OCI-LY7 (cell line): Measurements from ENCODE around the gene SIK3. TPM values are rescaled to one million over a fixed set of nuclear protein-coding genes. Genes with fewer than 3 reads are reported as not detected.

Source experiments
- BruUV-seq: library from RNA; stranded (reverse); fragments of 400-500 nt; replicated peaks from 2 replicates; lab custom pipeline; 2021; lab: Mats Ljungman, UMichigan
- CTCF ChIA-PET: fragments of 300-600 bp; sonication (Branson Sonifier 250); formaldehyde crosslinking; loops from one replicate; lab custom pipeline; 2022; ENCODE audit warnings: antibody characterized with exemption; ENCODE audit not compliant: unreplicated experiment; lab: Charles Lee
- POLR2A ChIA-PET: fragments of 300-600 bp; sonication (Branson Sonifier 250); formaldehyde crosslinking; loops from one replicate; lab custom pipeline; 2022; ENCODE audit warnings: antibody characterized with exemption; lab: Charles Lee
- DNase-seq: peaks from one replicate; pipeline ENCODE4 v3.0.0-alpha.2; 2015; ENCODE audit warnings: low spot score
- H2AFZ ChIP-seq: fragments of 200-600 bp; sonication (generic), shearing (Covaris generic); 2 replicates; pipeline ENCODE4 v1.6.1; 2014; ENCODE audit warnings: mild to moderate bottlenecking, antibody characterized with exemption, low read length, moderate library complexity
- H3K27ac ChIP-seq: fragments of 200-600 bp; sonication (generic); 2 replicates; pipeline ENCODE4 v1.5.1; 2014; ENCODE audit warnings: mixed run types, low read depth, mild to moderate bottlenecking, moderate library complexity, low read length, inconsistent platforms; ENCODE audit not compliant: poor library complexity, severe bottlenecking
- H3K36me3 ChIP-seq: fragments of 200-600 bp; sonication (generic); 2 replicates; pipeline ENCODE4 v1.6.1; 2014; ENCODE audit warnings: mild to moderate bottlenecking, antibody characterized with exemption, low read length, moderate library complexity, mixed read lengths; ENCODE audit not compliant: insufficient read depth
- H3K4me1 ChIP-seq: fragments of 200-600 bp; sonication (generic); 2 replicates; pipeline ENCODE4 v1.5.1; 2014; ENCODE audit warnings: mild to moderate bottlenecking, low read length; ENCODE audit not compliant: insufficient read depth, poor library complexity, severe bottlenecking
- H3K4me2 ChIP-seq: fragments of 200-600 bp; sonication (generic); 2 replicates; pipeline ENCODE4 v1.6.1; 2014; ENCODE audit warnings: mild to moderate bottlenecking, low read length
- H3K4me3 ChIP-seq: fragments of 200-600 bp; sonication (generic); 2 replicates; pipeline ENCODE4 v1.5.1; 2014; ENCODE audit warnings: mild to moderate bottlenecking, low read depth, low read length; ENCODE audit not compliant: poor library complexity, severe bottlenecking
- H3K79me2 ChIP-seq: fragments of 200-600 bp; sonication (generic); 2 replicates; pipeline ENCODE4 v1.6.1; 2016; ENCODE audit warnings: low read depth, mild to moderate bottlenecking, low read length, moderate library complexity, mixed read lengths; ENCODE audit not compliant: insufficient read depth
- H3K9me2 ChIP-seq: fragments of 200-600 bp; sonication (generic); 2 replicates; pipeline ENCODE4 v1.6.1; 2016; ENCODE audit warnings: mild to moderate bottlenecking, low read length, mixed read lengths; ENCODE audit not compliant: insufficient read depth
- H3K9me3 ChIP-seq: fragments of 200-600 bp; sonication (generic); 2 replicates; pipeline ENCODE4 v1.6.1; 2014; ENCODE audit warnings: mild to moderate bottlenecking, mixed run types, low read length, mixed read lengths
- H4K20me1 ChIP-seq: fragments of 200-600 bp; sonication (generic); 2 replicates; pipeline ENCODE4 v1.6.1; 2014; ENCODE audit warnings: mild to moderate bottlenecking, antibody characterized with exemption, low read length, moderate library complexity, mixed read lengths; ENCODE audit not compliant: insufficient read depth
- CTCF ChIP-seq: fragments of 200-600 bp; sonication (generic); conservative IDR thresholded peaks from 2 replicates; pipeline ENCODE4 v1.5.1; 2014; ENCODE audit warnings: mild to moderate bottlenecking, antibody characterized with exemption, low read length, moderate library complexity, mixed read lengths
- EZH2phosphoT487 ChIP-seq: fragments of 200-600 bp; sonication (generic); IDR thresholded peaks from 2 replicates; pipeline ENCODE4 v1.6.1; 2018; ENCODE audit warnings: low read depth, borderline replicate concordance, mild to moderate bottlenecking, mixed run types, antibody characterized with exemption, low read length, moderate library complexity, mixed read lengths
- intact Hi-C: fragments of 100-400 bp; cut with micrococcal nuclease; formaldehyde crosslinking; loops from one replicate; pipeline ENCODE4 v1.10.0; 2022; ENCODE audit not compliant: unreplicated experiment
- total RNA-seq, 2 experiments: library from RNA; depleted of rRNA in 1 of 2; stranded (reverse); fragments of >200 nt in 1 of 2; shearing (Covaris generic) in 1 of 2; gene quantifications; 2 replicates each; pipeline ENCODE4 v1.2.3, GENCODE V29; 2014 to 2022

SIK3 gene
- total RNA-seq, 2 experiments from 2014 or later = 29.3 to 72.9 TPM

- no peak overlapping the region for H3K4me3 ChIP-seq
- no peaks in the 10 kb centered on the region for H3K4me1 ChIP-seq
- intact Hi-C loops = no loop called here
- no peaks in the 10 kb centered on the region for H4K20me1 ChIP-seq
- H3K4me2 ChIP-seq = no peak overlapping the region
- no peak for DNase-seq
- H3K9me2 ChIP-seq = no peaks in the 10 kb centered on the region
- TF ChIP-seq EZH2phosphoT487 (no peak), CTCF (no peak)
- no peaks in the 10 kb centered on the region for H3K79me2 ChIP-seq
- no peaks in the 10 kb centered on the region for H3K9me3 ChIP-seq
- H2AFZ ChIP-seq = no peak overlapping the region
- CTCF ChIA-PET = no interaction called here
- BruUV-seq = no TSS peak
- POLR2A ChIA-PET = interaction anchor here (1.0 kb wide), 1 partner anchor 10 kb away, joined by 3 read pairs; no protein-coding TSS in a partner anchor
- no peaks in the 10 kb centered on the region for H3K36me3 ChIP-seq
- H3K27ac ChIP-seq = no peak overlapping the region
These were observed 297.6 kb downstream of the SIK3 start for GRCh38 chr11:116800610-116801009.

- no peaks in the 10 kb centered on the region for H3K9me2 ChIP-seq
- H3K4me2 ChIP-seq = no peak overlapping the region
- no peak for TF ChIP-seq EZH2phosphoT487
- no peak for TF ChIP-seq CTCF
- H3K36me3 ChIP-seq = no peaks in the 10 kb centered on the region
- no peaks in the 10 kb centered on the region for H4K20me1 ChIP-seq
- ChIA-PET CTCF (no interaction called here), POLR2A (no interaction called here)
- H3K4me3 ChIP-seq = no peak overlapping the region
- no TSS peak for BruUV-seq
- H3K79me2 ChIP-seq = no peaks in the 10 kb centered on the region
- H2AFZ ChIP-seq = no peak overlapping the region
- H3K4me1 ChIP-seq = no peaks in the 10 kb centered on the region
- DNase-seq = no peak
- H3K27ac ChIP-seq = no peak overlapping the region
- H3K9me3 ChIP-seq = no peaks in the 10 kb centered on the region
- intact Hi-C loops = no loop called here
These were observed 299.9 kb downstream of the SIK3 start for GRCh38 chr11:116798368-116798767.

- ChIA-PET CTCF (no interaction called here), POLR2A (no interaction called here)
- no peak overlapping the region for H3K4me2 ChIP-seq
- intact Hi-C loops = no loop called here
- DNase-seq = no peak
- no TSS peak for BruUV-seq
- H3K4me1 ChIP-seq = no peaks in the 10 kb centered on the region
- no peaks in the 10 kb centered on the region for H4K20me1 ChIP-seq
- H3K9me3 ChIP-seq = no peaks in the 10 kb centered on the region
- no peaks in the 10 kb centered on the region for H3K79me2 ChIP-seq
- H2AFZ ChIP-seq = no peak overlapping the region
- no peaks in the 10 kb centered on the region for H3K36me3 ChIP-seq
- no peaks in the 10 kb centered on the region for H3K9me2 ChIP-seq
- H3K27ac ChIP-seq = no peak overlapping the region
- TF ChIP-seq EZH2phosphoT487 (no peak), CTCF (no peak)
- no peak overlapping the region for H3K4me3 ChIP-seq
These were observed 300.4 kb downstream of the SIK3 start for GRCh38 chr11:116797816-116798215.
